A204.1 (cell line): ENCODE data around the gene PLSCR3.

Experiments used
- FAIRE-seq: peaks from 2 replicates; lab custom pipeline; 2012; peaks lifted over from hg19 to GRCh38; lab: Jason Lieb, UNC

PLSCR3 gene

GRCh38 chr17:7347630-7348477 lies 46.5 kb downstream of the PLSCR3 start:
- FAIRE-seq: no peak

- FAIRE-seq: no peak
These were observed 47.3 kb downstream of the PLSCR3 start for GRCh38 chr17:7346761-7347614.

- FAIRE-seq: no peak
These were observed 51.1 kb downstream of the PLSCR3 start for GRCh38 chr17:7343250-7343649.

DNA sequence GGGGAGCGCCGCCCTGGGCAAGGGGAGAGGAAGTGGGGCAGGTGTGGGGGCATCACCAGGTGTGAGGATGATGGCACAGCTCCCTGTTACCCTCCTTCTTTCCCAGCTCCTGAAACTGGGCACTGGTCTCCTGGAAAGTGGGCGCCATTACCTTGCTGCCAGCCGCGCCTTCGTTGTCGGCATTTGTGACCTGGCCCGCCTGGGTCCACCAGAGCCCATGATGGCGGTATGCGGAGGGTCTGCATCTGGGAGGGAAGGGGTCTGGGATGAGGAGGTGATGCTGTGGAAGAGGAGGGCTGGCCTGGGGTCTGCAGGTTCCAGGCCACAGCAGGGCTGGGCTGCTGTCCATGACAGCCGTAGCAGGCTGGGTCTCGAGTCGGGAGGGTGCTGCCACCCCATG lies 52.5 kb downstream of the PLSCR3 start:
- FAIRE-seq: no peak

GRCh38 chr17:7340179-7340578 lies 54.1 kb downstream of the PLSCR3 start:
- FAIRE-seq: no peak
